HG03342 (cell line): Measurements from ENCODE around the gene CFAP90.

Experiments used
- ATAC-seq: cut with Tn5 transposase; IDR thresholded peaks from one replicate; pipeline ENCODE4 v1.9.1; 2021; ENCODE audit warnings: mild to moderate bottlenecking, moderate library complexity; ENCODE audit not compliant: unreplicated experiment

The CFAP90 gene

DNA sequence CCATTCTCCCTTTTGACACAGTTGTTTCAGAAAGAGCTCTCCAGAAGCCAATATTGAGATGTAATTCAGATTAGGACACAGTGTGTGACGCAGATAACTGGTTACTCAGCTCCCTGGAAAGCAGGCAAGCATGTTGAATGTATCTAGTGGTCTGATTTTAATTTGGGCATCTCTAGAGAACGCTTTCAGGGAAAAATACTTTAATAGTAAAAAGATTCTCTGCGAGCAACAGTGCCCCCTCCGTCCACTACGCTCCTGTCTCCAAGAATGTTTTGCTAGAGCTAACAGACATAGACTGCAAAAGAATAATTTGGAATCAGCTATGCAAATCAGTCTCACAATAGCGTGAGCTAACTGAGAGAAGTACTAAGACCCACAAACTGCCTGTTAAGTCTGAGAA is 23.3 kb downstream of the CFAP90 start:
- ATAC-seq, result no peak

DNA sequence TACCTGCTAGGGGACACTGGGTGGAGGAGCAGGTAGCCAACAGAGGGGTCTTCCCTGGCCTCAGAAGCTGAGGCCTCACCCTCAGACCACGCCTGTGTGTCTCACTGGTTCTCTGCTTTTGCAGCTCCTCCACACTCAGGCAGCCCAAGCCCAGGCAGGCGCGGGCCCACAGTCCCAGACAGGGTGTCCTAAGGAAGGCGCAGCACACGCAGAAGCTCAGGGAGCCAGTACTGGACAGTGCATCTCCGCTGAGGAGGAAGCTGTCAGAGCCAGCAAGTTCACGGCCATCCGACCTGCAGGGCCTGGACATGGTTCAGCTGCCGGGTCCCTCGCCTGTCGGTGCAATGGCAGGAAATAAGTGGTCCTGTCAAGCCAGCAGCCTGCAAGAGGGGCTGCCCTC is 25.3 kb downstream of the CFAP90 start:
- ATAC-seq, result no peak

DNA sequence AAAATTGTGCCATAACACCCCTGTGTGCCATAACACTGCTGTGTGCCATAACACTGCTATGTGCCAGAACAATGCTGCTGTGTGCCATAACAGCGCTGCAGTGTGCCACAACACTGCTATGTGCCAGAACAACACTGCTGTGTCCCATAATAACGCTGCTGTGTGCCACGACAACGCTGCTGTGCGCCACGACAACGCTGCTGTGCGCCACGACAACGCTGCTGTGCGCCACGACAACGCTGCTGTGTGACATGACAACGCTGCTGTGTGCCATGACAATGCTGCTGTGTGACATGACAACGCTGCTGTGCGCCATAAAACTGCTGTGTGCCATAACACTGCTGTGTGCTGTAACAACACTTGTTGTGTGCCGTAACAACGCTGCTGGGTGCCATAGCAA is 25.9 kb downstream of the CFAP90 start:
- no peak for ATAC-seq

- ATAC-seq, result no peak
Measured at GRCh38 chr5:7823594-7823993, 27.3 kb downstream of the CFAP90 start.

DNA sequence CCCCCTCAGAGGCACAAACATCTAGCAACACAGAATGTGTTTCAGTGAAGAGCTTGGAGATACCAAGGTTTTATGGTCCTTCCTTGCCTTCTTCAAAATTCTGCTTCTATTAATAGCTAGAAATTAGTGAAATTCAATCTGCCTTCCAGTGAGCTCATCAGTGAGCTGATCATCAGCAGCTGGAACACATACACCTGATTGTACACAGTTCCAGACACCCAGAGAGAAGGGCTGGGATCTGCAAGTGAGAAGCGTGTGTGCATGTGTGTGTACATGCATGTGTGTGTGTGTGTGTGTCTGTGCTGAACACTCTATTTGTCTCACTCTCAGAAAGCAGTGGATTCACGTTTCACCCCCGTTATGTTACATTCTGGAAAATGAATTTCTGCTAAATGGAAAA is 28.5 kb downstream of the CFAP90 start:
- ATAC-seq, result no peak

DNA sequence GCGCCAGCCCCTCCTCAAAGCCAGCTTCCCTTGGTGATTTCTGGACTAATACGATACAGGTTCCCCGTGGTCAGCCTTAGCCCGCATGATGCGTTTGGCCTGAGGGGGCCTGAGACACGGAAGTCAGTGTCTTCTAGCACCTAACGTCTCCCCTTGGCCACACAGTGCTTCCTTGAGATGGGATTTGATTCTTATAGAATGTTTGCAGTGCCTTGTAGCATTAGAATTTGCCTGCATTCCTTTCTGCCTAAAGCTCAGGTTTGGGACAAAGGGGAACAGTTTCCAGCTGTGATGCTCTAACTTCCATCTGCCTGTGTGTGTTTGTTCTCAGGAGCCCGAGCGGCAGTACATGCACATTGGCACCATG is 34.4 kb downstream of the CFAP90 start:
- ATAC-seq, result no peak

- peak; percentile 93 for ATAC-seq
Measured at GRCh38 chr5:7815892-7816534, 34.9 kb downstream of the CFAP90 start.

GRCh38 chr5:7814816-7815215 is 36.1 kb downstream of the CFAP90 start:
- no peak for ATAC-seq

DNA sequence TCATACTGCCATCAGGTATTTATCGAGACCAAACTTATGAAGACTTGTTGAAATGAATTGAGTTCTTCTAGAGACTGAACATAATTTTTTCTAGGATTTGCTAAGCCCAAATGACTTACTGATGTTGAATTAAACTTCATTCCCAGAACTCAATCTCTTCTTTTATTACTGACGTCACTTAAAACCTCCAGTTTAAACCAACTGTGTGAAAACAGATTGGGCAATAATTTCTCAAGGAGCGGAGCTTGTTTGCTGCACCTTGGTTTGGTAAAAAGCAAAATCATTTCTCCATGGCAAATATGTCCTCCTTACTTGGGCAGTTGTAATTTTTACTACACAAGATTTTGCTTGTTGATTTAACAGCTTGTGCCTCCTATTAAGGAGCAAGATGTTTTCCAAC is 37.4 kb downstream of the CFAP90 start:
- no peak for ATAC-seq

- no peak for ATAC-seq
Measured at GRCh38 chr5:7813007-7813406, 37.9 kb downstream of the CFAP90 start.

- ATAC-seq, result no peak
Measured at GRCh38 chr5:7811715-7812114, 39.2 kb downstream of the CFAP90 start.

DNA sequence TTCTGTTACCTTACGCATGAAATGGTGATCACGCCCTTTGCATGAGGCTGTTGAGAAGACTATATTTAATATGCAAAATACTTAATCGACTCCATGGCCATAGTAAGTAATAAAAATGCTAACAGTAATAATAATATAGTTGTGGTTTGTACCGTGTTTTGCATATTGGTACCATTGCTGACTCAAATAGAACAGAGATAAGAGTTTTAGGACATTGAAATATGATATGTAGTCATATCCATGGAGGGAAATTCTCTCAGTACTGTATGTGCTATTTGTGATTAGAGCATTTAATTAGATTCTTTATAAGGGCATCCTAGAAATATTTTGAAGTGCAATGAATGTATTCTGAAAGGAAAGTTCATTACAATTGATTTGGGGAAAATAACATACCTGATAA is 41.9 kb downstream of the CFAP90 start:
- no peak for ATAC-seq

GRCh38 chr5:7805379-7805778 is 45.6 kb downstream of the CFAP90 start:
- no peak for ATAC-seq

DNA sequence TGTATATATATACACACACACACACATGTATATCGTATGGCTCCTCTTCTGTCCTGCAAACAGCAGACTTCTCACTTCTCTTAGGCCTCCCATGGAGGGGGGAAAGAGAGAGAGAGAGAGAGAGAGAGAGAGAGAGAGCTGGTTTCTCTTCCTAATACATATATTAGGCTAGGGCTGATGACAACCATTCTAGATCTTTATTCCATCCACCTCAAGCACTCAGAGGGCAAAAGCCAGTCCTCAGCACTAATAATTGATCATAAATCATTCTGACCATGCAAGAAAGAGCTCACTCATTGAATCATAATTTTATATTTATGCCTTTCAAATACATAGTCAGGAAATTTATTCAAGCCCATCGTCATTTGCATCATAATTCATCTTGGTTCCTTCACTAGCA is 47.0 kb downstream of the CFAP90 start:
- no peak for ATAC-seq

GRCh38 chr5:7802855-7803254 is 48.1 kb downstream of the CFAP90 start:
- ATAC-seq, result no peak

GRCh38 chr5:7801891-7802614 is 48.9 kb downstream of the CFAP90 start:
- ATAC-seq, result no peak

DNA sequence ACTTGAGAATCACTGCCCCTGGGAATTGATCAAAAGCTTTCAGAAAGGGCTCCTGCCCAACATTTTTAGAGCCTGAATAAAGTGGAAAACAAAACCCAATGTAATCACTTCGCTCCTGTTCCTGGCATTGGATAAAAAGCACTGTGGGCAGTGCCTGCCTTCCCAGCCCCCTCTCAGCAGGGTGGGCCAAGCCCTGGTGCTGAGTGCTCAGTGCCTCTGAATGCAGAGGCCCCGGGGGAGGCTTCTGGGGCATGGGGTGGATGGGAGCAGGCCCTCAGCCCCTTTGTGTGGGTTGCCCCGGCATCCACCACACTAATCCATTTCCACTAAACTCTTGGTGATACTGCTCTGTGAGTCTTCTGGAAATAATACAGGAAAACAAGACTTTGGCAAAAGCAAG is 55.6 kb downstream of the CFAP90 start:
- ATAC-seq, result no peak

GRCh38 chr5:7794823-7795222 is 56.1 kb downstream of the CFAP90 start:
- ATAC-seq, result peak; percentile 55

DNA sequence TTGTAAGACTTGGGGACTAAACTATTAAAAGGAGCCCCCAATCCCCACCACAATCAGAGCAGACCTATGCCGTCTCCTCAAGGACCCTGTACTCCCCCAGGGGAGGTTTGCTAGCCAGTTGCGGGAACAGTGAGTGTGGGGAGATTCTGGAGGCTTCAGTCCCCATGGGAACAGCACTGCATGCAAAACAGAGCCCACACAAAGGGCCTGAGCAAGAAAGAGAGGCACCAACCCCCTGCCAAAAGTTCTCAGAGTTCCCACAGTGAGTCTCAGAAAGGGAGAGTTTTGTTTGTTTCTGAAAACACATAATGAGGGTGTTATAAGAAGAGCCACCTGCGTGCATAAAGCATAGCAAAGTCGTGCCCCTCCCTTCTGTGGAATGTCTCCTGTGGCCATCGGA is 56.6 kb downstream of the CFAP90 start:
- ATAC-seq, result peak; percentile 93

DNA sequence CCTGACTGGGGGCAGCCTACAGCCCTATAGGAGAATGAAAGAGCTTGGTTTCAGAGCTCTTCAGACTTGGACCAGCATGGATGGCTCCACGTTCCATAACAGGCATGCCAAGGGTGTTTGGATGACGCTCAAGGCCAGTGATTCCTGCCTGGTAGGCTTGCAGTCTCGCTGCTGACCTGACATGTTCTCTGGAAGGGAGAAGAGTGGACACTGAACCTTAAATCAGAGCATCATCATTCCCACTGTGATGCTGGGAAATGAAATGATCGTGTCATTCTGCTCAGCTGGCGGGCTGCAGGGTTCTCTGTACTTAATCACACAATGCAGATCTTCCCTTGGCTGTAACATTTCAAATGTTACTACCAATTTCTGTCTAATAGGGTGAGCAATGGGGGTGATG is 57.0 kb downstream of the CFAP90 start:
- peak; percentile 15 for ATAC-seq

DNA sequence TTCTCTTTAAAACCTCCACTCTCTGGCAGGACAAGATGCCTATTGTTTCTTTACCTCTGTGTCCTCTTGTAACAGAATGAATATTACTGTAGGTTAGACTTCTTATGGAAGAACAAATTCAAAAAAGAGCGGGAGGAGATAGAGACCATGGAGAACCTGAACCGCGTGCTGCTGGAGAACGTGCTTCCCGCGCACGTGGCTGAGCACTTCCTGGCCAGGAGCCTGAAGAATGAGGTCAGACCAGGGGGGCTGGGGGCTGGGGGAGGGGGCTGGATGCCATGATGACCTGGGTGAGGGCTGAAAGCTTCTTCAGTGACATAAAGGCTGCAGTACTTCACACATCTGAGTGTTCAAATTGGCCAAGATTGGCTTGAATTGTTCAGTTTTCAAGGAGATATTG is 61.4 kb downstream of the CFAP90 start:
- no peak for ATAC-seq

GRCh38 chr5:7787770-7788169 is 63.2 kb downstream of the CFAP90 start:
- no peak for ATAC-seq
